Gastrocnemius medialis (tissue), 4 donors: ENCODE measurements around the gene MON1A.

Experiments
- POLR2A ChIP-seq, 2 donors: fragments of 450-650 bp; IDR thresholded peaks; one replicate each; pipeline ENCODE4 v1.6.1; 2017; ENCODE audit warnings: antibody characterized with exemption in 2 of 2, mild to moderate bottlenecking in 2 of 2, moderate library complexity in 2 of 2
- TF ChIP-seq, protein P1 (sequence below), 5 experiments: fragments of 450-650 bp in 3 of 5; fragments of 200-600 bp in 2 of 5; sonication (generic) in 2 of 5; IDR thresholded peaks in 4 of 5; conservative IDR thresholded peaks in 1 of 5; 1 replicate in 4 of 5; 2 replicates in 1 of 5; pipeline ENCODE4 v1.5.1; 2016 to 2019; ENCODE audit warnings: antibody characterized with exemption in 5 of 5, mild to moderate bottlenecking in 3 of 5, moderate library complexity in 3 of 5

DNA sequence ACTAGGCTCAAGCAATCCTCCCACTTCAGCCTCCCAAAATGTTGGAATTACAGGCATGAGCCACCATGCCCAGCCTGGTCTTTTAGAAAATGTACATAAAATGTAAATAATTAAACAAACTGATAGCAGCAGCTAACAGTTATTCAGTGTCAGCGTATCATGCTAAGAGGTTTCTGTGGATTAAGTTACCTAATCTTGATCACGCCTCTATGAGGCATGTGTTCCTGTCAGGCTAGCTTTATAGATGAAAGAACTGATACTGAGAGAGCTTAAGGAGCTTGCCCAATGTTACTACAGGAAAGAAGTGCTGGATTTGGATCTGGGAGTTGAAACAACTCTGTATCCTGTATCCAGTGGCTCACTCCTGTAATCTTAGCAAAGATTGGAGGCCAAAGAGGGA, 14.7 kb downstream of the MON1A start:
- TF ChIP-seq, protein P1, sequence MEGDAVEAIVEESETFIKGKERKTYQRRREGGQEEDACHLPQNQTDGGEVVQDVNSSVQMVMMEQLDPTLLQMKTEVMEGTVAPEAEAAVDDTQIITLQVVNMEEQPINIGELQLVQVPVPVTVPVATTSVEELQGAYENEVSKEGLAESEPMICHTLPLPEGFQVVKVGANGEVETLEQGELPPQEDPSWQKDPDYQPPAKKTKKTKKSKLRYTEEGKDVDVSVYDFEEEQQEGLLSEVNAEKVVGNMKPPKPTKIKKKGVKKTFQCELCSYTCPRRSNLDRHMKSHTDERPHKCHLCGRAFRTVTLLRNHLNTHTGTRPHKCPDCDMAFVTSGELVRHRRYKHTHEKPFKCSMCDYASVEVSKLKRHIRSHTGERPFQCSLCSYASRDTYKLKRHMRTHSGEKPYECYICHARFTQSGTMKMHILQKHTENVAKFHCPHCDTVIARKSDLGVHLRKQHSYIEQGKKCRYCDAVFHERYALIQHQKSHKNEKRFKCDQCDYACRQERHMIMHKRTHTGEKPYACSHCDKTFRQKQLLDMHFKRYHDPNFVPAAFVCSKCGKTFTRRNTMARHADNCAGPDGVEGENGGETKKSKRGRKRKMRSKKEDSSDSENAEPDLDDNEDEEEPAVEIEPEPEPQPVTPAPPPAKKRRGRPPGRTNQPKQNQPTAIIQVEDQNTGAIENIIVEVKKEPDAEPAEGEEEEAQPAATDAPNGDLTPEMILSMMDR (IDR thresholded peaks at IDR 0.05 in 4 of 5, conservative IDR thresholded peaks at IDR 0.05 in 1 of 5), result no peak
- TF ChIP-seq POLR2A (IDR thresholded peaks at IDR 0.05), result no peak
